K562 (cell line): Measurements from ENCODE around the gene TNRC6B. TPM values are rescaled to one million over a fixed set of nuclear protein-coding genes. Genes with fewer than 3 reads are reported as not detected.
"Not testable (repeated sequence)": the region's sequence is repeated elsewhere in the genome, so short reads cannot be mapped to it uniquely, and the experiment has no call there.

Source experiments
- ATAC-seq: fragments of 200-7000 bp; cut with Tn5 transposase; 3 replicates; pipeline ENCODE4 v1.9.1; 2020; ENCODE audit warnings: moderate library complexity
- BruUV-seq: library from RNA; stranded (reverse); fragments of 400-500 nt; replicated peaks from 2 replicates; lab custom pipeline; 2021; lab: Mats Ljungman, UMichigan
- CTCF ChIA-PET: fragments of 300-600 bp; formaldehyde crosslinking; extraction: SDS; loops from one replicate; lab custom pipeline; 2021; ENCODE audit warnings: low intra/inter-chr PET ratio; lab: Yijun Ruan, JAX
- POLR2A ChIA-PET: fragments of 300-600, 350-650 bp; sonication (Branson Sonifier 250); formaldehyde crosslinking; extraction: SDS; loops from one replicate; lab custom pipeline; 2021; ENCODE audit warnings: antibody characterized with exemption, inconsistent platforms; lab: Yijun Ruan, JAX
- DNase-seq, 4 experiments: peaks; one replicate each; pipeline versions ENCODE4 v3.0.0 to v3.0.0-alpha.2; 2011 to 2018; ENCODE audit warnings: low spot score in 3 of 4, mixed read lengths in 3 of 4; ENCODE audit errors: extremely low read depth in 1 of 4
- FAIRE-seq: peaks from 2 replicates; lab custom pipeline; 2011; peaks lifted over from hg19 to GRCh38; lab: Jason Lieb, UNC
- H2AFZ ChIP-seq: 2 replicates; pipeline ENCODE4 v1.6.0; 2011; ENCODE audit warnings: low read depth, low read length, control low read depth, inconsistent platforms
- H3K27ac ChIP-seq: fragments of 200-600 bp; 3 replicates; pipeline ENCODE4 v1.8.0; 2011; ENCODE audit warnings: low read depth, mild to moderate bottlenecking, control low read depth, inconsistent platforms, low read length, moderate library complexity, mixed read lengths; ENCODE audit errors: extremely low read depth
- H3K27me3 ChIP-seq, 2 experiments: fragments of 300-600 bp in 1 of 2; 2 replicates in 1 of 2; 3 replicates in 1 of 2; pipeline versions ENCODE4 v1.6.0 to v1.8.0; 2011; ENCODE audit warnings: inconsistent platforms in 2 of 2, low read length in 2 of 2, mild to moderate bottlenecking in 1 of 2, mixed read lengths in 1 of 2, moderate library complexity in 1 of 2; ENCODE audit not compliant: control insufficient read depth in 2 of 2, insufficient read depth in 2 of 2
- H3K36me3 ChIP-seq: fragments of 300-600 bp; 3 replicates; pipeline ENCODE4 v1.8.0; 2011; ENCODE audit warnings: mild to moderate bottlenecking, low read length, inconsistent platforms; ENCODE audit not compliant: control insufficient read depth, insufficient read depth
- H3K4me1 ChIP-seq, 2 experiments: fragments of 200-600 bp in 1 of 2; replicated peaks in 1 of 2; 2 replicates in 1 of 2; 3 replicates in 1 of 2; pipeline versions ENCODE4 v1.5.1 to v1.8.0; 2011; ENCODE audit warnings: inconsistent platforms in 2 of 2, low read length in 2 of 2, mild to moderate bottlenecking in 1 of 2, mixed read lengths in 1 of 2, moderate library complexity in 1 of 2; ENCODE audit not compliant: control insufficient read depth in 2 of 2, insufficient read depth in 2 of 2
- H3K4me2 ChIP-seq: 2 replicates; pipeline ENCODE4 v1.6.1; 2011; ENCODE audit warnings: low read length, control low read depth, inconsistent platforms, mixed read lengths; ENCODE audit not compliant: insufficient read depth
- H3K4me3 ChIP-seq: fragments of 200-600 bp; sonication (generic), shearing (Covaris generic); 2 replicates; pipeline ENCODE4 v1.5.1; 2016; ENCODE audit warnings: control low read depth, inconsistent platforms
- H3K79me2 ChIP-seq: fragments of 200-600 bp; 3 replicates; pipeline ENCODE4 v1.8.0; 2011; ENCODE audit warnings: low read length, inconsistent platforms; ENCODE audit not compliant: control insufficient read depth, insufficient read depth
- H3K9ac ChIP-seq, 2 experiments: 2 replicates each; pipeline versions ENCODE4 v1.6.0 to v1.6.1; 2011; ENCODE audit warnings: low read depth in 2 of 2, low read length in 2 of 2, control low read depth in 1 of 2, inconsistent platforms in 1 of 2, mild to moderate bottlenecking in 1 of 2, mixed read lengths in 1 of 2; ENCODE audit not compliant: insufficient read depth in 1 of 2
- H3K9me1 ChIP-seq: one replicate; pipeline ENCODE4 v1.6.0; 2011; ENCODE audit warnings: inconsistent platforms, mild to moderate bottlenecking, low read length, moderate library complexity; ENCODE audit not compliant: control insufficient read depth, insufficient read depth
- H3K9me3 ChIP-seq: replicated peaks from 2 replicates; pipeline ENCODE4 v1.5.1; 2011; ENCODE audit warnings: low read depth, low read length, inconsistent platforms; ENCODE audit not compliant: control insufficient read depth, insufficient read depth
- H4K20me1 ChIP-seq: replicated peaks from 2 replicates; pipeline ENCODE4 v1.6.1; 2011; ENCODE audit warnings: low read length, inconsistent platforms, mixed read lengths; ENCODE audit not compliant: control insufficient read depth, insufficient read depth
- CBX3 ChIP-seq, 2 experiments: IDR thresholded peaks; 1 replicate in 1 of 2; 2 replicates in 1 of 2; pipeline ENCODE4 v1.6.1; 2012; ENCODE audit warnings: inconsistent platforms in 2 of 2, low read length in 2 of 2, borderline replicate concordance in 1 of 2, control low read depth in 1 of 2
- COPS2 ChIP-seq: fragments of 450-650 bp; conservative IDR thresholded peaks from 2 replicates; pipeline ENCODE4 v1.6.1; 2016; ENCODE audit warnings: mild to moderate bottlenecking, moderate library complexity
- DIDO1 ChIP-seq: fragments of 450-650 bp; IDR thresholded peaks from 2 replicates; pipeline ENCODE4 v1.6.1; 2016; ENCODE audit warnings: low read depth, missing biosample characterization, missing genetic modification characterization
- HOXB6 ChIP-seq: fragments of 250-450 bp; sonication (Bioruptor Pico); IDR thresholded peaks from 2 replicates; pipeline ENCODE4 v1.5.1; 2022; ENCODE audit warnings: mild to moderate bottlenecking, borderline replicate concordance
- POLR2G ChIP-seq: fragments of 200-400 bp; formaldehyde crosslinking; IDR thresholded peaks from 2 replicates; pipeline ENCODE4 v1.6.1; 2017; ENCODE audit warnings: low read depth, mild to moderate bottlenecking, antibody characterized with exemption, low read length, moderate library complexity
- RREB1 ChIP-seq: fragments of 250-450 bp; sonication (Bioruptor Pico); IDR thresholded peaks from 2 replicates; pipeline ENCODE4 v1.4.0; 2020
- SP1 ChIP-seq: sonication (generic); formaldehyde crosslinking; IDR thresholded peaks from 2 replicates; pipeline ENCODE4 v1.8.1; 2022; ENCODE audit warnings: mild to moderate bottlenecking, missing genetic modification reagents
- ZNF551 ChIP-seq: fragments of 250-450 bp; sonication (Bioruptor Pico); IDR thresholded peaks from 2 replicates; pipeline ENCODE4 v1.5.0; 2021; ENCODE audit warnings: mild to moderate bottlenecking, moderate library complexity
- WGBS: fragments of 100-300 bp; shearing (Covaris generic); methylation state at CpG from one replicate; pipeline ENCODE4 v1.1.6; 2016; ENCODE audit warnings: low coverage, mixed read lengths; ENCODE audit not compliant: insufficient coverage; ENCODE audit errors: missing lambda C conversion rate; 5-methylcytosine and 5-hydroxymethylcytosine counted together
- in situ Hi-C: fragments of 300-500 bp; cut with MboI; formaldehyde crosslinking; loops from 4 replicates; pipeline ENCODE4 v1.15.0; 2018; ENCODE audit warnings: inconsistent platforms, mixed read lengths
- intact Hi-C: fragments of 100-400 bp; cut with micrococcal nuclease; formaldehyde crosslinking; loops from 2 replicates; pipeline ENCODE4 v1.14.2; 2022
- polyA plus RNA-seq, 8 experiments: library from polyadenylated mRNA; depleted of rRNA in 4 of 8; stranded (reverse) in 5 of 8; unstranded in 3 of 8; fragments of >200 nt; fragmentation: Nextera tagmentation in 2 of 8; fragmentation: Illumina TruSeq in 1 of 8; extraction: Ambion mirVana in 2 of 8; extraction: Trizol in 1 of 8; gene quantifications; 2 replicates each; pipeline versions ENCODE4 v1.2.1 to v1.2.3, GENCODE V29; 2011 to 2014; ENCODE audit warnings: inconsistent platforms in 1 of 8, missing spikeins in 1 of 8
- total RNA-seq, 7 experiments: library from RNA; depleted of rRNA in 6 of 7; stranded (reverse); fragments of >200 nt in 6 of 7; fragmentation: Illumina TruSeq in 2 of 7; extraction: Trizol in 2 of 7; gene quantifications; 2 replicates each; pipeline versions ENCODE4 v1.2.1 to v1.2.3, GENCODE V29; 2011 to 2021; ENCODE audit warnings: low replicate concordance in 1 of 7
- TF ChIP-seq, protein P1 (sequence below): sonication (generic); formaldehyde crosslinking; IDR thresholded peaks from 2 replicates; pipeline ENCODE4 v1.8.0; 2023; ENCODE audit warnings: mild to moderate bottlenecking, missing genetic modification reagents

Gene TNRC6B
- total and polyA plus RNA-seq, 9 of the 15 experiments (the other 6 are each of a cell fraction or from before 2014, with no cell fraction given) = 0.96 to 18.8 (median 10.8) TPM

DNA sequence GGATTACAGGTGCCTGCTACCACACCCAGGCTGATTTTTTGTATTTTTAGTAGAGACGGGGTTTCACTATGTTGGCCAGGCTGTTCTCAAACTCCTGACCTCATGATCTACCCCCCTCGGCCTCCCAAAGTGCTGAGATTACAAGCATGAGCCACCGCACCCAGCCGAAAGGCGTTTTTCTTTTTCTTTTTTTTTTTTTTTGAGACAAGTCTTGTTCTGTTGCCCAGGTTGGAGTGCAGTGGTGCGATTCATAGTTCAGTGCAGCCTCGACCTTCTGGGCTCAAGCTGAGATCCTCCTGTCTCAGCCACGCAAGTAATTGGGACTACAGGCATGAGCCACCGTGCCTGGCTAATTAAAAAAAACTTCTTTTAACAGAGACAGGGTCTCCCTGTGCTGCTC lies 19.7 kb downstream of the TNRC6B start:
- H4K20me1 ChIP-seq, CTCF ChIA-PET, BruUV-seq, H3K36me3 ChIP-seq, POLR2A ChIA-PET, H3K4me3 ChIP-seq, H3K9me1 ChIP-seq, H3K9me3 ChIP-seq, H3K4me2 ChIP-seq, ATAC-seq, H2AFZ ChIP-seq, H3K27me3 ChIP-seq, in situ Hi-C loops, intact Hi-C loops, FAIRE-seq, H3K27ac ChIP-seq, H3K9ac ChIP-seq, DNase-seq: not testable (repeated sequence)
- Histone ChIP-seq H3K4me1 (peaks cover 12 to 31% of the 10 kb centered on the region in 2 experiments; a peak in 3 of 5 replicates), H3K79me2 (peaks cover 92% of the 10 kb centered on the region)
- 76% methylated on average over 8 of the region's 9 CpGs for WGBS

DNA sequence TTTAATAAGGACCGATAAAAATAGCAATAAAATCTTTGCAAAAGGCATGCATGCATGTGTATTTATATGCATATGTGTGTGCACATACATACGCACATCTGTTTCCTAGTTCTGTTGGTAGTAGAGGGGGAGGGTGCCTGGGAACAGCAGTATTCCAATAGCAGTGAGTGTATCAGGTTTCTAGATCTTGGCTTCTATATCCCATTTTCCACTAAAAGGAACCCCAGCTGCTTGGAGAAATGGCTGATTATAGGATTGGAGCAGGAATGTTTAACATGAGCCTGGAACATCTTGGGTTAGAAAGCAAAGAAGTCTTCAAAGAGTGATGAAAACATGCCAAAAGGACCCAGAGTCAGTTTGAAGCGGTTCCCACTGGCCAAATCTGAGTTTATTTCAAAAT lies 21.0 kb downstream of the TNRC6B start:
- no peak overlapping the region for H3K4me3 ChIP-seq
- intact Hi-C loops = no loop called here
- no peak for ATAC-seq
- no peaks in the 10 kb centered on the region for H3K27me3 ChIP-seq
- in situ Hi-C loops = no loop called here
- H3K9ac ChIP-seq = no peak overlapping the region
- peaks cover 6% of the 10 kb centered on the region; the same call in 1 of the 3 replicates for H3K36me3 ChIP-seq
- no peaks in the 10 kb centered on the region for H3K9me1 ChIP-seq
- H3K9me3 ChIP-seq = no peaks in the 10 kb centered on the region
- no peak overlapping the region for H3K27ac ChIP-seq
- H3K4me1 ChIP-seq = peaks cover 8 to 27% of the 10 kb centered on the region in 2 experiments; a peak in 3 of 5 replicates
- CTCF ChIA-PET = no interaction called here
- H4K20me1 ChIP-seq = peaks cover 12% of the 10 kb centered on the region
- BruUV-seq = no TSS peak
- no peak for DNase-seq
- 97% methylated on average over 3 of the region's 3 CpGs for WGBS
- H3K4me2 ChIP-seq = no peak overlapping the region
- FAIRE-seq = no peak
- POLR2A ChIA-PET = interaction anchor here (0.6 kb wide), 1 partner anchor 180 kb away, joined by 4 read pairs; no protein-coding TSS in a partner anchor
- no peak overlapping the region for H2AFZ ChIP-seq
- H3K79me2 ChIP-seq = peaks cover 92% of the 10 kb centered on the region
- no peak for TF ChIP-seq SP1 (CRISPR knock-in tag)
- no peak for TF ChIP-seq COPS2
- TF ChIP-seq HOXB6 = no peak
- no peak for TF ChIP-seq DIDO1 (tag)
- TF ChIP-seq, protein P1, sequence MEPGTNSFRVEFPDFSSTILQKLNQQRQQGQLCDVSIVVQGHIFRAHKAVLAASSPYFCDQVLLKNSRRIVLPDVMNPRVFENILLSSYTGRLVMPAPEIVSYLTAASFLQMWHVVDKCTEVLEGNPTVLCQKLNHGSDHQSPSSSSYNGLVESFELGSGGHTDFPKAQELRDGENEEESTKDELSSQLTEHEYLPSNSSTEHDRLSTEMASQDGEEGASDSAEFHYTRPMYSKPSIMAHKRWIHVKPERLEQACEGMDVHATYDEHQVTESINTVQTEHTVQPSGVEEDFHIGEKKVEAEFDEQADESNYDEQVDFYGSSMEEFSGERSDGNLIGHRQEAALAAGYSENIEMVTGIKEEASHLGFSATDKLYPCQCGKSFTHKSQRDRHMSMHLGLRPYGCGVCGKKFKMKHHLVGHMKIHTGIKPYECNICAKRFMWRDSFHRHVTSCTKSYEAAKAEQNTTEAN (CRISPR knock-in tag) = no peak
- no peak for TF ChIP-seq POLR2G
- TF ChIP-seq CBX3 (IDR thresholded peaks at IDR 0.05; ENCODE audit: borderline replicate concordance in 1 of 2, low read length in 2 of 2) = no peak
- no peak for TF ChIP-seq RREB1 (CRISPR knock-in tag)
- TF ChIP-seq ZNF551 = no peak
